ENCODE measurements around the gene IL17RD. TPM values are rescaled to one million over a fixed set of nuclear protein-coding genes. Genes with fewer than 3 reads are reported as not detected.

Gene IL17RD
- total and polyA plus RNA-seq, 2 experiments from 2014 or later, result 10.7 to 104 TPM

GRCh38 chr3:57158325-57158724 lies 6.8 kb downstream of the IL17RD start (continued):
- TF ChIP-seq, protein P1, sequence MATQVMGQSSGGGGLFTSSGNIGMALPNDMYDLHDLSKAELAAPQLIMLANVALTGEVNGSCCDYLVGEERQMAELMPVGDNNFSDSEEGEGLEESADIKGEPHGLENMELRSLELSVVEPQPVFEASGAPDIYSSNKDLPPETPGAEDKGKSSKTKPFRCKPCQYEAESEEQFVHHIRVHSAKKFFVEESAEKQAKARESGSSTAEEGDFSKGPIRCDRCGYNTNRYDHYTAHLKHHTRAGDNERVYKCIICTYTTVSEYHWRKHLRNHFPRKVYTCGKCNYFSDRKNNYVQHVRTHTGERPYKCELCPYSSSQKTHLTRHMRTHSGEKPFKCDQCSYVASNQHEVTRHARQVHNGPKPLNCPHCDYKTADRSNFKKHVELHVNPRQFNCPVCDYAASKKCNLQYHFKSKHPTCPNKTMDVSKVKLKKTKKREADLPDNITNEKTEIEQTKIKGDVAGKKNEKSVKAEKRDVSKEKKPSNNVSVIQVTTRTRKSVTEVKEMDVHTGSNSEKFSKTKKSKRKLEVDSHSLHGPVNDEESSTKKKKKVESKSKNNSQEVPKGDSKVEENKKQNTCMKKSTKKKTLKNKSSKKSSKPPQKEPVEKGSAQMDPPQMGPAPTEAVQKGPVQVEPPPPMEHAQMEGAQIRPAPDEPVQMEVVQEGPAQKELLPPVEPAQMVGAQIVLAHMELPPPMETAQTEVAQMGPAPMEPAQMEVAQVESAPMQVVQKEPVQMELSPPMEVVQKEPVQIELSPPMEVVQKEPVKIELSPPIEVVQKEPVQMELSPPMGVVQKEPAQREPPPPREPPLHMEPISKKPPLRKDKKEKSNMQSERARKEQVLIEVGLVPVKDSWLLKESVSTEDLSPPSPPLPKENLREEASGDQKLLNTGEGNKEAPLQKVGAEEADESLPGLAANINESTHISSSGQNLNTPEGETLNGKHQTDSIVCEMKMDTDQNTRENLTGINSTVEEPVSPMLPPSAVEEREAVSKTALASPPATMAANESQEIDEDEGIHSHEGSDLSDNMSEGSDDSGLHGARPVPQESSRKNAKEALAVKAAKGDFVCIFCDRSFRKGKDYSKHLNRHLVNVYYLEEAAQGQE (IDR thresholded peaks at IDR 0.05; ENCODE audit: unreplicated experiment), result no peak
- TF ChIP-seq NANOG (IDR thresholded peaks at IDR 0.05; ENCODE audit: borderline replicate concordance), result no peak
- TF ChIP-seq STAT1 (IDR thresholded peaks at IDR 0.05; ENCODE audit: unreplicated experiment), result no peak
- no peak for TF ChIP-seq ETS1 (IDR thresholded peaks at IDR 0.05)
- no peak for TF ChIP-seq POLR2AphosphoS5 (IDR thresholded peaks at IDR 0.05; ENCODE audit: low read depth)
- TF ChIP-seq EZH2 (IDR thresholded peaks at IDR 0.05; ENCODE audit: low read depth, unreplicated experiment), result no peak
- TF ChIP-seq CTCF (conservative IDR thresholded peaks at IDR 0.05; ENCODE audit: low read depth in 2 of 2), result no peak
- TF ChIP-seq CREB1 (CRISPR knock-in tag; IDR thresholded peaks at IDR 0.05; ENCODE audit: low read depth), result no peak
- TF ChIP-seq EZH2phosphoT487 (IDR thresholded peaks at IDR 0.05; ENCODE audit: unreplicated experiment), result no peak
- no peak for TF ChIP-seq ZNF331 (CRISPR knock-in tag; IDR thresholded peaks at IDR 0.05; ENCODE audit: low read depth)
- TF ChIP-seq JUNB (IDR thresholded peaks at IDR 0.05; ENCODE audit: unreplicated experiment), result no peak

GRCh38 chr3:57157545-57157944 lies 7.6 kb downstream of the IL17RD start:
- H3K79me2 ChIP-seq (replicated peaks; ENCODE audit: insufficient read depth), result peaks cover 75% of the 10 kb centered on the region
- peaks cover 10% of the 10 kb centered on the region; the same call in 1 of the 2 replicates for H3F3A ChIP-seq (replicated peaks; ENCODE audit: low read depth)
- ATAC-seq (no peak), DNase-seq (ENCODE audit: low spot score) (no peak)
- H2AFZ ChIP-seq, result no peak overlapping the region
- Mint-ChIP-seq H3K4me3 (peak overlapping the region; percentile 21; the same call in 1 of the 3 replicates), H3K9me3 (peaks cover 4% of the 10 kb centered on the region; the same call in 2 of the 3 replicates), H3K27ac (no peak overlapping the region; the same call in 1 of the 2 replicates), H3K36me3 (ENCODE audit: low read depth) (peaks cover 11% of the 10 kb centered on the region; the same call in 2 of the 3 replicates), H3K4me1 (peaks cover 89% of the 10 kb centered on the region), H3K27me3 (ENCODE audit: insufficient read depth, low read depth, poor library complexity) (peaks cover 14% of the 10 kb centered on the region)
- H3K27me3 ChIP-seq (ENCODE audit: insufficient read depth), result no peaks in the 10 kb centered on the region
- H3K4me2 ChIP-seq, result peak overlapping the region; percentile 65; the same call in 1 of the 2 replicates
- no peaks in the 10 kb centered on the region for H3K9me2 ChIP-seq (ENCODE audit: insufficient read depth)
- H3K4me3 ChIP-seq, result no peak overlapping the region; the same call in 1 of the 2 replicates
- peaks cover 18% of the 10 kb centered on the region for H4K20me1 ChIP-seq (replicated peaks; ENCODE audit: insufficient read depth)
- peaks cover 91% of the 10 kb centered on the region for H3K4me1 ChIP-seq (ENCODE audit: insufficient read depth)
- no peak overlapping the region for H3K27ac ChIP-seq (ENCODE audit: low read depth)
- H3K36me3 ChIP-seq (ENCODE audit: insufficient read depth), result no peaks in the 10 kb centered on the region
- TF ChIP-seq EZH2 (IDR thresholded peaks at IDR 0.05; ENCODE audit: low read depth, unreplicated experiment), result no peak
- TF ChIP-seq ZNF114 (CRISPR knock-in tag; IDR thresholded peaks at IDR 0.05), result no peak
- no peak for TF ChIP-seq ETS1 (IDR thresholded peaks at IDR 0.05)
- no peak for TF ChIP-seq JUNB (IDR thresholded peaks at IDR 0.05; ENCODE audit: unreplicated experiment)
- TF ChIP-seq NANOG (IDR thresholded peaks at IDR 0.05; ENCODE audit: borderline replicate concordance), result no peak
- TF ChIP-seq CTCF (conservative IDR thresholded peaks at IDR 0.05; ENCODE audit: low read depth in 2 of 2), result no peak
- no peak for TF ChIP-seq CREB1 (CRISPR knock-in tag; IDR thresholded peaks at IDR 0.05; ENCODE audit: low read depth)
- TF ChIP-seq POLR2AphosphoS5 (IDR thresholded peaks at IDR 0.05; ENCODE audit: low read depth), result no peak
